ENCODE measurements around the gene EFCAB12. TPM values are rescaled to one million over a fixed set of nuclear protein-coding genes. Genes with fewer than 3 reads are reported as not detected.

The EFCAB12 gene
- total and polyA plus RNA-seq, 2 of the 4 experiments (the other 2 are of a cell fraction), result under 0.01 to 0.17 TPM

- H3K4me3 ChIP-seq (ENCODE audit: insufficient read depth, low read depth, low read length), result no peak overlapping the region
These were observed 13.1 kb downstream of the EFCAB12 start for GRCh38 chr3:129415378-129415777.

More at GRCh38 chr3:129415378-129415777, 13.1 kb downstream of the EFCAB12 start:
- no peaks in the 10 kb centered on the region for H3K36me3 ChIP-seq (ENCODE audit: control insufficient read depth, insufficient read depth, low read length)
- peak overlapping the region; percentile 10; the same call in 1 of the 2 replicates for H3K27ac ChIP-seq (ENCODE audit: insufficient read depth, low read length)
- no TSS peak for BruUV-seq (replicated peaks)
- peak overlapping the region; percentile 42 for H2AK9ac ChIP-seq (replicated peaks; ENCODE audit: low read depth, low read length, poor library complexity)
- no peak overlapping the region for H3K56ac ChIP-seq (ENCODE audit: extremely low read depth, insufficient read depth, low read length)
- no peaks in the 10 kb centered on the region for H3K27me3 ChIP-seq (ENCODE audit: control insufficient read depth, insufficient read depth, low read length)
- peak overlapping the region; percentile 83 for H3K14ac ChIP-seq (replicated peaks; ENCODE audit: low read depth, low read length)
- no peaks in the 10 kb centered on the region for H3K9me3 ChIP-seq (ENCODE audit: control insufficient read depth, insufficient read depth, low read length)
- peak overlapping the region in 1 of 2 experiments; percentile 9; a peak in 1 of 4 replicates for H4K8ac ChIP-seq (ENCODE audit: low read depth in 2 of 2, low read length in 2 of 2)
- peak overlapping the region; percentile 74 for H4K91ac ChIP-seq (ENCODE audit: insufficient read depth, low read depth, low read length)
- peaks cover 28% of the 10 kb centered on the region for H3K4me1 ChIP-seq (ENCODE audit: control insufficient read depth, insufficient read depth, low read length)
- H2BK15ac ChIP-seq (ENCODE audit: low read depth, low read length), result peak overlapping the region; percentile 75; the same call in 2 of the 3 replicates
- H2AK5ac ChIP-seq (ENCODE audit: low read depth, low read length), result peak overlapping the region; percentile 99; the same call in 1 of the 2 replicates
- peaks cover 0 to 8% of the 10 kb centered on the region in 2 experiments; a peak in 1 of 4 replicates for H3K79me1 ChIP-seq (ENCODE audit: low read depth in 1 of 2, low read length in 2 of 2)
- H3K9ac ChIP-seq (ENCODE audit: low read depth, low read length), result no peak overlapping the region
- H2AFZ ChIP-seq (replicated peaks; ENCODE audit: low read length, poor library complexity), result peak overlapping the region; percentile 1
- in situ Hi-C loops (cut with MboI; ENCODE audit: low sequenced_read_pairs), result no loop called here
- peak overlapping the region; percentile 95 for H2BK120ac ChIP-seq (ENCODE audit: low read depth, low read length)
- intact Hi-C loops (cut with micrococcal nuclease), result no loop called here
- ATAC-seq (ENCODE audit: low read depth) (no peak), DNase-seq (no peak)
- WGBS, 2 experiments (ENCODE audit: extremely low coverage in 2 of 2, insufficient read length in 1 of 2), result no CpG with 5 or more reads among the region's 3 CpGs
- no peak overlapping the region for H3K4me2 ChIP-seq (ENCODE audit: low read depth, low read length)
- TF ChIP-seq MAZ (IDR thresholded peaks at IDR 0.05; ENCODE audit: borderline replicate concordance, low read depth, low read length) (no peak), RCOR1 (IDR thresholded peaks at IDR 0.05; ENCODE audit: insufficient replicate concordance, low read length) (no peak), FOS (IDR thresholded peaks at IDR 0.05; ENCODE audit: low read depth, low read length) (no peak), MAFK (IDR thresholded peaks at IDR 0.05; ENCODE audit: low read depth, low read length) (no peak), CEBPB (IDR thresholded peaks at IDR 0.05; ENCODE audit: low read depth, low read length) (no peak), NFE2L2 (IDR thresholded peaks at IDR 0.05; ENCODE audit: low read depth, low read length) (no peak), USF2 (IDR thresholded peaks at IDR 0.05; ENCODE audit: low read depth, low read length) (no peak), RAD21 (IDR thresholded peaks at IDR 0.05; ENCODE audit: low read length) (no peak)
- TF ChIP-seq, protein P1, sequence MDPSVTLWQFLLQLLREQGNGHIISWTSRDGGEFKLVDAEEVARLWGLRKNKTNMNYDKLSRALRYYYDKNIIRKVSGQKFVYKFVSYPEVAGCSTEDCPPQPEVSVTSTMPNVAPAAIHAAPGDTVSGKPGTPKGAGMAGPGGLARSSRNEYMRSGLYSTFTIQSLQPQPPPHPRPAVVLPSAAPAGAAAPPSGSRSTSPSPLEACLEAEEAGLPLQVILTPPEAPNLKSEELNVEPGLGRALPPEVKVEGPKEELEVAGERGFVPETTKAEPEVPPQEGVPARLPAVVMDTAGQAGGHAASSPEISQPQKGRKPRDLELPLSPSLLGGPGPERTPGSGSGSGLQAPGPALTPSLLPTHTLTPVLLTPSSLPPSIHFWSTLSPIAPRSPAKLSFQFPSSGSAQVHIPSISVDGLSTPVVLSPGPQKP (IDR thresholded peaks at IDR 0.05; ENCODE audit: borderline replicate concordance, low read depth, low read length), result no peak
- no peak overlapping the region for H3K23ac ChIP-seq (ENCODE audit: low read depth, low read length)
- H2BK20ac ChIP-seq (ENCODE audit: low read depth, low read length), result peak overlapping the region; percentile 97
- CTCF ChIA-PET, result interaction anchor here (0.9 to 1.0 kb wide), 2 partner anchors 15 to 32 kb away, joined by 3 read pairs; no protein-coding TSS in a partner anchor
- H3K4ac ChIP-seq (ENCODE audit: low read depth, low read length), result peak overlapping the region; percentile 89
- peaks cover 40% of the 10 kb centered on the region for H3K9me1 ChIP-seq (ENCODE audit: insufficient read depth, low read length)
- H4K20me1 ChIP-seq (ENCODE audit: insufficient read depth, low read length), result peaks cover 11% of the 10 kb centered on the region
- dilution Hi-C loops (cut with HindIII; ENCODE audit: low sequenced_read_pairs, unreplicated experiment), result no loop called here
- H2BK5ac ChIP-seq (ENCODE audit: low read depth, low read length, poor library complexity, severe bottlenecking), result peak overlapping the region; percentile 94
- POLR2A ChIA-PET (ENCODE audit: unreplicated experiment), result interaction anchor here (0.6 kb wide), 1 partner anchor 23 kb away, joined by 3 read pairs; no protein-coding TSS in a partner anchor
- H4K5ac ChIP-seq (ENCODE audit: low read depth, low read length), result peak overlapping the region; percentile 59; the same call in 1 of the 2 replicates
- peak overlapping the region; percentile 82 for H3K18ac ChIP-seq (ENCODE audit: low read depth, low read length)
